ENCODE measurements around the gene LTB4R2. TPM values are rescaled to one million over a fixed set of nuclear protein-coding genes. Genes with fewer than 3 reads are reported as not detected.
A peak's percentile ranks its signal among the peaks of the same experiment; 100 is the strongest.

LTB4R2 gene
- total RNA-seq = 1 to 10 TPM; 2.9 to 4.2 TPM
- long read RNA-seq, partial matches to known transcripts = 0 of 8 reads
- long read RNA-seq, other reads (novel, unspliced or antisense) = 8 of 8 reads

GRCh38 chr14:24309538-24310264 is at the start of gene LTB4R2:
Gene LTB4R2 (plus strand): TSS chr14:24310140. CDS start chr14:24310665, 525 bp downstream.
- intact Hi-C loops (cut with DNase I, micrococcal nuclease) = no loop called here
- ATAC-seq (no peak), DNase-seq (no peak)

GRCh38 chr14:24260780-24261157 is 49.2 kb upstream of the LTB4R2 start:
- DNase-seq = no peak
- no peak for ATAC-seq
- intact Hi-C loops (cut with DNase I, micrococcal nuclease) = no loop called here

GRCh38 chr14:24261256-24261968 is 48.5 kb upstream of the LTB4R2 start:
- DNase-seq (no peak), ATAC-seq (no peak)
- intact Hi-C loops (cut with DNase I, micrococcal nuclease) = no loop called here

GRCh38 chr14:24261969-24262327 is 48.0 kb upstream of the LTB4R2 start:
- intact Hi-C loops (cut with DNase I, micrococcal nuclease) = no loop called here

GRCh38 chr14:24262821-24263733 is 46.9 kb upstream of the LTB4R2 start, which contains the start of gene TGM1:
Gene TGM1 (minus strand): TSS chr14:24263177. CDS start chr14:24262352, 825 bp downstream.
- DNase-seq (no peak), ATAC-seq (no peak)
- intact Hi-C loops (cut with DNase I, micrococcal nuclease) = no loop called here

More at GRCh38 chr14:24261969-24262327, 48.0 kb upstream of the LTB4R2 start:
- ATAC-seq (no peak), DNase-seq (no peak)

GRCh38 chr14:24263848-24264247 is 46.1 kb upstream of the LTB4R2 start:
- intact Hi-C loops (cut with DNase I, micrococcal nuclease) = no loop called here
- ATAC-seq (no peak), DNase-seq (no peak)

GRCh38 chr14:24264298-24264697 is 45.6 kb upstream of the LTB4R2 start:
- intact Hi-C loops (cut with DNase I, micrococcal nuclease) = no loop called here
- ATAC-seq (no peak), DNase-seq (no peak)

GRCh38 chr14:24266344-24267244 is 43.3 kb upstream of the LTB4R2 start:
- no peak for DNase-seq
- no peak for ATAC-seq
- intact Hi-C loops (cut with DNase I, micrococcal nuclease) = no loop called here

GRCh38 chr14:24267516-24267915 is 42.4 kb upstream of the LTB4R2 start:
- intact Hi-C loops (cut with DNase I, micrococcal nuclease) = no loop called here
- ATAC-seq = no peak
- no peak for DNase-seq

GRCh38 chr14:24268225-24268624 is 41.7 kb upstream of the LTB4R2 start:
- no peak for ATAC-seq

GRCh38 chr14:24269368-24269767 is 40.6 kb upstream of the LTB4R2 start:
- intact Hi-C loops (cut with DNase I, micrococcal nuclease) = no loop called here
- DNase-seq (no peak), ATAC-seq (no peak)

More at GRCh38 chr14:24268225-24268624, 41.7 kb upstream of the LTB4R2 start:
- no peak for DNase-seq
- intact Hi-C loops (cut with DNase I, micrococcal nuclease) = no loop called here

GRCh38 chr14:24269910-24270536 is 39.9 kb upstream of the LTB4R2 start:
- ATAC-seq (no peak), DNase-seq (no peak)
- intact Hi-C loops (cut with DNase I, micrococcal nuclease) = no loop called here

GRCh38 chr14:24270537-24271133 is 39.3 kb upstream of the LTB4R2 start:
- no peak for DNase-seq
- ATAC-seq = peak; percentile 38
- intact Hi-C loops (cut with DNase I, micrococcal nuclease) = no loop called here

- ATAC-seq (peak; percentile 96), DNase-seq (peak; percentile 88 to 92)
- intact Hi-C loops (cut with DNase I, micrococcal nuclease) = no loop called here
These were observed 38.7 kb upstream of the LTB4R2 start, which contains the start of gene RABGGTA for GRCh38 chr14:24271134-24271833. Gene RABGGTA (minus strand): TSS chr14:24271597. CDS start chr14:24271115, 482 bp downstream.

GRCh38 chr14:24271834-24272263 is 38.1 kb upstream of the LTB4R2 start:
- DNase-seq (no peak), ATAC-seq (no peak)
- intact Hi-C loops (cut with DNase I, micrococcal nuclease) = no loop called here

- intact Hi-C loops (cut with DNase I, micrococcal nuclease) = no loop called here
- ATAC-seq (no peak), DNase-seq (no peak)
These were observed 37.5 kb upstream of the LTB4R2 start for GRCh38 chr14:24272467-24272866.

All from left colon (tissue), 2 donors.